NCI-H2029 treated with DMSO at 0.1 percent for 48 hours (cell line): Measurements from ENCODE around the gene PRKCZ.
"Not testable (repeated sequence)": the region's sequence is repeated elsewhere in the genome, so short reads cannot be mapped to it uniquely, and the experiment has no call there.

Experiments
- DNase-seq: peaks from one replicate; lab custom pipeline; 2025; lab: John Stamatoyannopoulos, UW

PRKCZ gene

GRCh38 chr1:2103266-2103900 is 53.2 kb downstream of the PRKCZ start:
- no peak for DNase-seq

GRCh38 chr1:2103901-2104590 is 53.8 kb downstream of the PRKCZ start:
- DNase-seq = no peak

GRCh38 chr1:2104621-2105427 is 54.6 kb downstream of the PRKCZ start:
- DNase-seq = no peak

DNA sequence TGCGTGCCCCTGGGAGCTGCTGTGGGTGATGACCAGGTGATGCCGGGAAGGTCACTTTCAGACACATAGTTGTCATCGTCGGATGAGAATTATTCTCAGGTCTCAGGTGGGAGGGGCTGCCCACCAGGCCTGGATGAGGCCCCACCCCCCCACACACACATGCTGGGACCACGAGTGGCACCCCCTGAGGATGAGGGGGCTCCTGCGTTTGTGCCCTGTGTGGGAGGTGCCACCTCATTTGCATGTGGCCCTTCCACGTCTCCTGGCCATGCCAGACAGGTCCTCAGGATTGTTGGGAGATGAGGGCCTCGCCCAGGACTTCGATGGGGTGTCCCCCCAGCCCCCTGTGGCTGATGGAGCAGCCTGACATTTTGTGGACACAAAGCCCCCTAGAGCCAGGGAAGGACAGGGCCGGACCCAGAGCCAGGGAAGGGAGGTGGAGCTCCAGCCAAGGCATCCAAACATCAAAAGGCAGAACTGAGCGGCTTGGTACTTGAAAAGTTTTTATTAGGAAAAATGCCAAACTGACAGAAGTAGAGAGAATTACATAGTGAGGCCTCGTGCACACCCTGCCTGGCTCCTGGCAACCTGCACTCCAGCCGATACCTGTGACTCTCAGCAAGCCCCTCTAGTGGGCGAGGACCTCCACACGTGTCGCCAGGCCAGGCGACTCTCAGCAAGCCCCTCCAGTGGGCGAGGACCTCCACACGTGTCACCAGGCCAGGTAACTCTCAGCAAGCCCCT is 55.7 kb downstream of the PRKCZ start:
- no peak for DNase-seq

GRCh38 chr1:2106659-2107405 is 56.6 kb downstream of the PRKCZ start:
- DNase-seq = no peak

- DNase-seq = no peak
Observed at GRCh38 chr1:2107586-2108212, 57.5 kb downstream of the PRKCZ start.

GRCh38 chr1:2108213-2108876 is 58.1 kb downstream of the PRKCZ start:
- no peak for DNase-seq

DNA sequence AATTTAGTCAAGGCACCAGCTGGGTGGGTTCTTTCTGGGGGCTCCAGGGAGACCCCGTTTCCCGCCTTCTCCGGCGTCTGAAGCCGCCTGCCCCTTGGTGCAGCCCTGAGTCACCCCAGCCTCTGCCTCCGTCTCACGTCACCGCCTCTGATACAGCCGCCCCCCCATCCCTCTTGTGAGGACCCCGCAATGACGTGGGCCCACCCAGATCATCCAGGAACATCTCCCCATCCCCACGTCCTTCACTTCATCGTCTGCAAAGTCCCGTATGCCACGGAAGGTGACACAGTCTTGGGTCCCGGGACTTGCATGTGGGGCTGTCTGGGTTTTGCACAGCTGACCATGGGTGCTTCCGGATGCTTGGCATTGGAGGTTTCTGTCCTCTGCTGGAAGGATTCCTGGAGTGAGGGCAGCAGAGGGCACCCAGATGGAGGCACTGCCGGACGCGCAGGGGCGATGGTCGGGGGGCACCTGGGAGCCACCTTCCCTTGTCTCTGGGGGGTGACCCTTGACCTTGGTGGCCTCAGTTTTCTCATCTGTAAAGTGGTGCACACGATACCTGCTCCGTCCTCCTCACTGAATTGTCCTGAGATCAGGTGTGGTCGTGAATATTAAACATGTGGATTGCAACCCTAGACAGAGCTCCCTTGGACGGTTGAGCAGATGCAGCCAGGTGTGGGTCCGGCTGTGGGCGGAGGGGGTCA is 58.8 kb downstream of the PRKCZ start:
- DNase-seq = no peak

DNA sequence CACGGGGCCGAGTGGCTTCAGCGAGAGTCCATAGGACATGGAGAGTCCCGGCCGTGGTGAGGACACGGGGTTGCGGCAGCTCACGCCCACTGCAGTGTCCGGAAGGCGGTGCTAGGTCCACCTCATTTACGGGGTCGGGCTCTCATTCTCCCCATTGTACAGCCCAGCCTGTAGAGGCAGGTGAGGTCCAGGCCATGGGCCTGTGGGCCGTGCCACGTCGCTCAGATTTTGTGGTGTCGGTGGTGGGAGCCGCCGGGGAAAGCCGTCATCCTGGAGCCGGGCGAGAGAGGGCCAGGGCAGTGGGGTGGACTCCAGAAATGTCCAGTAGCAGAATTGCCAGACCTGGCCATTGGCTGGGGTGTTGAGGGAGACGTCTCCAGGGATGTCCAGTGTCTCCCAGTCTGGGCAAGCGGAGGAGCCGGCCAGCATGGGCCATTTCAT is 59.4 kb downstream of the PRKCZ start:
- no peak for DNase-seq

DNA sequence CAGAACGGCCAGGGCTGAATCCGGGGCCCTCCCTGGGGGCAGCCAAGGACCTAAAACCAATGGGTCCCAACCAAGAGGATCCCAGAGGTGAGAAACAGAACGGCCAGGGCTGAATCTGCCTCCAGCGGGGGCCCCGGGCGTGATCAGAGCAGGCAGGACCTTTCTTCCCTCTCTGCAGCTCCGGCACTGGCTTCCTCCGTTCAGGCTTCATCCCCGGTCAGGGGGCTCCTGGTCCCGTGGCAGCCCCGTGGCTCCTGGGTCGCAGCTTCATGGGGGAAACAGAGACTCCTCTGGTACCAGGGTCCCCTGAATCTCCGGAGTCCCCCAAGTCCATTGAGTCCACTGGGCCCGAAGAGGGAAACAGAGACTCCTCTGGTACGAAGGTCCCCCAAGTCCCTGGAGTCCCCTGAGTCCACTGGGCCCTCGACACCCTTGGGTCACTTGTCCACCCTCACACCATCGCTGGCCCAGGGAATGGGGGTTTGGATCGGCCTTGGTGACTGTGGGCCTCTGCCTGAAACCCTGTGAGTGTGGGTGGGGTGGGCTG is 60.1 kb downstream of the PRKCZ start:
- no peak for DNase-seq

- DNase-seq = no peak
Observed at GRCh38 chr1:2110738-2111673, 60.8 kb downstream of the PRKCZ start.

DNA sequence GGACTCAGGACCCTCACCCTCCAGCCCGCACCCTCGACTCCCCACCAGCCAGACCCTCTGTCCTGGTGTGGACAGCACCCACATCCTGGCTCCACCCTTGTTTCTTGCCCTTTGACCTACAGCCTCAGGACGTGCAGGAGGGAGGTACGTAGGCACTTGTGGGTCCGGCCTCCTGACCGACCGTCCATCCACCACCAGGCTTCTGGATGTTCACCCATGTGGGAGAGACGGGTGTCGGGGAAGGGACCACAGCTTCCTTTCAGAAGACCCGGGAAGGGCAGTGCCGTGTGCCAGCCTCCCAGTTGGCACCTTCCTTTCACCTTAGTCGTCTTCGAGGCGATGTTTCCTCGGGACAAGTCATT is 61.4 kb downstream of the PRKCZ start:
- DNase-seq = no peak

DNA sequence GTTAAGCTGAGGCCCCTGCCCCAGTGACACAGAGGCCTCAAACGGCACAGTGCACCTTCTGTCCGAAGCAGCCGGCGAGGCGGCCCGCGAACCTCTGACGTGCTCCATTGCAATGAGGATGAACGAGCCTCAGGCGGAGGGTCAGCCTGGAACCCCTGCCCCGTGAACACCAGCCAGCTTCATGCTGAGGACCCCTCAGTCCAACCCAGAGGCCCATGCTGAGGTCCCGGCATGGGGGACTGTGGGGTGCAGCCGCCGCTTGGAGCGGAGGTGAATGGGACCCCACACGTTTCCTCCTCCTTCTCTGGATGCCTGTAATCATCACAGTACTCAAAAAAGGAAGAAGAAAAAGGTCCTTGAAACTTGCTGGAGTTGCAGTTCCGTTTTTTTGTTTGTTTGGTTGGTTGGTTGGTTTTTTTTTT is 62.1 kb downstream of the PRKCZ start:
- no peak for DNase-seq

- DNase-seq = no peak
Observed at GRCh38 chr1:2113620-2114135, 63.5 kb downstream of the PRKCZ start.

GRCh38 chr1:2114635-2115007 is 64.4 kb downstream of the PRKCZ start:
- not testable (repeated sequence) for DNase-seq

GRCh38 chr1:2115008-2115641 is 64.9 kb downstream of the PRKCZ start:
- DNase-seq = no peak

- no peak for DNase-seq
Observed at GRCh38 chr1:2115702-2116341, 65.6 kb downstream of the PRKCZ start.
